ENCODE data around the gene RELN.

DNA sequence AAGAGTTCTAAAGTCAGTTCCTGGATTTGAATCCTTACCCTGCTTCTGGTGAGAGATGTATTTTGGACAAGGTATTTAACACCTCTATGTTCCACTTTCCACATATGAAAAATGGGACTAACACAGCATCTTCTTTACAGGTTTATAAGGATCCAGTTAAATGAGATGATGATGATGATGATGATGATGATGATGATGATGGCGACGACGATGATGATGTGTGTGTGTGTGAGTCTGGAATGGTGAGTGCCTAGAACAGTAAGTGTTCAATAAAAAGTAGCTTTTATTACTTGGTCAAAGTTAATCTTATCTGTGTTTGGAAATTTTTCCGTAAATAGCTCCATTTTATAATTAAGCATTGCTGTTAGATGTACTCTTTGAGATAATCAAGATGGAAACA, 295.2 kb downstream of the RELN start:
- no peak for TF ChIP-seq CTCF (IDR thresholded peaks at IDR 0.05 in 8 of 11, conservative IDR thresholded peaks at IDR 0.05 in 3 of 11)
- TF ChIP-seq POLR2A (IDR thresholded peaks at IDR 0.05) = no peak
- no peak for TF ChIP-seq POLR2AphosphoS5 (IDR thresholded peaks at IDR 0.05)

All from spleen (tissue), 7 donors.